Chondrocyte (in vitro differentiated cells): ENCODE results near the gene ADCY10. TPM values are rescaled to one million over a fixed set of nuclear protein-coding genes. Genes with fewer than 3 reads are reported as not detected.
"Not testable (repeated sequence)": the region's sequence is repeated elsewhere in the genome, so short reads cannot be mapped to it uniquely, and the experiment has no call there.

ENCODE experiments used
- DNase-seq: peaks from one replicate; pipeline ENCODE4 v3.0.0; 2021; ENCODE audit warnings: mixed read lengths, low spot score
- H3K27ac Mint-ChIP-seq: one replicate; pipeline ENCODE4 v1.8.0; 2021; ENCODE audit warnings: mild to moderate bottlenecking, moderate library complexity, mixed read lengths; ENCODE audit not compliant: unreplicated experiment
- H3K27me3 Mint-ChIP-seq: 2 replicates; pipeline ENCODE4 v1.8.0; 2021; ENCODE audit warnings: low read depth, mixed read lengths
- H3K36me3 Mint-ChIP-seq: 2 replicates; pipeline ENCODE4 v1.8.0; 2021; ENCODE audit warnings: low read depth, mixed read lengths
- H3K4me1 Mint-ChIP-seq: 2 replicates; pipeline ENCODE4 v1.8.0; 2021; ENCODE audit warnings: low read depth, mild to moderate bottlenecking, mixed read lengths
- H3K4me3 Mint-ChIP-seq: one replicate; pipeline ENCODE4 v1.8.0; 2021; ENCODE audit warnings: mild to moderate bottlenecking, moderate library complexity, mixed read lengths; ENCODE audit not compliant: unreplicated experiment
- H3K9me3 Mint-ChIP-seq: 2 replicates; pipeline ENCODE4 v1.8.0; 2021; ENCODE audit warnings: low read depth, mixed read lengths
- CTCF ChIP-seq: fragments of 200-600 bp; sonication (generic); IDR thresholded peaks from 2 replicates; pipeline ENCODE4 v1.5.0; 2021; ENCODE audit warnings: antibody characterized with exemption, mild to moderate bottlenecking, moderate library complexity
- total RNA-seq: library from RNA; stranded (reverse); gene quantifications from 3 replicates; pipeline ENCODE4 v1.2.1, GENCODE V29; 2021

ADCY10 gene
- total RNA-seq, 1 donor from 2014 or later, result 0.07 TPM

GRCh38 chr1:167864392-167865032, 49.4 kb downstream of the ADCY10 start:
- no peak for TF ChIP-seq CTCF
- H3K4me1 Mint-ChIP-seq, result no peaks in the 10 kb centered on the region
- no peak overlapping the region for H3K27ac Mint-ChIP-seq
- no peaks in the 10 kb centered on the region for H3K9me3 Mint-ChIP-seq
- H3K36me3 Mint-ChIP-seq, result no peaks in the 10 kb centered on the region
- no peaks in the 10 kb centered on the region for H3K27me3 Mint-ChIP-seq
- DNase-seq, result no peak
- H3K4me3 Mint-ChIP-seq, result no peak overlapping the region

GRCh38 chr1:167863921-167864279, 50.0 kb downstream of the ADCY10 start:
- no peak overlapping the region for H3K4me3 Mint-ChIP-seq
- H3K27me3 Mint-ChIP-seq, result no peaks in the 10 kb centered on the region
- H3K4me1 Mint-ChIP-seq, result no peaks in the 10 kb centered on the region
- no peaks in the 10 kb centered on the region for H3K9me3 Mint-ChIP-seq
- no peaks in the 10 kb centered on the region for H3K36me3 Mint-ChIP-seq
- no peak for DNase-seq
- H3K27ac Mint-ChIP-seq, result no peak overlapping the region
- TF ChIP-seq CTCF, result no peak

- not testable (repeated sequence) for H3K4me3 Mint-ChIP-seq, H3K4me1 Mint-ChIP-seq, H3K36me3 Mint-ChIP-seq, H3K27me3 Mint-ChIP-seq, H3K9me3 Mint-ChIP-seq, H3K27ac Mint-ChIP-seq, DNase-seq
Observed at GRCh38 chr1:167863191-167863920, 50.6 kb downstream of the ADCY10 start.

- Mint-ChIP-seq H3K4me3 (no peak overlapping the region), H3K27ac (no peak overlapping the region), H3K36me3 (no peaks in the 10 kb centered on the region), H3K9me3 (no peaks in the 10 kb centered on the region), H3K27me3 (no peaks in the 10 kb centered on the region), H3K4me1 (no peaks in the 10 kb centered on the region)
- TF ChIP-seq CTCF, result no peak
- no peak for DNase-seq
Observed at GRCh38 chr1:167862432-167863076, 51.4 kb downstream of the ADCY10 start.

GRCh38 chr1:167861664-167862381, 52.1 kb downstream of the ADCY10 start:
- no peak overlapping the region for H3K4me3 Mint-ChIP-seq
- no peak overlapping the region for H3K27ac Mint-ChIP-seq
- no peaks in the 10 kb centered on the region for H3K27me3 Mint-ChIP-seq
- no peaks in the 10 kb centered on the region for H3K9me3 Mint-ChIP-seq
- no peak for DNase-seq
- no peak for TF ChIP-seq CTCF
- no peaks in the 10 kb centered on the region for H3K36me3 Mint-ChIP-seq
- no peaks in the 10 kb centered on the region for H3K4me1 Mint-ChIP-seq
